ENCODE results near the gene EPHA4. TPM values are rescaled to one million over a fixed set of nuclear protein-coding genes. Genes with fewer than 3 reads are reported as not detected.
A peak's percentile ranks its signal among the peaks of the same experiment; 100 is the strongest.

Gene EPHA4
- polyA plus RNA-seq, 2 of the 4 experiments (the other 2 are of a cell fraction) = 0.54 to 1.1 TPM

- whole genome bisulfite sequencing (ENCODE audit: missing lambda C conversion rate) = 4% methylated on average over 2 of the region's 2 CpGs
Measured at GRCh38 chr2:221460136-221460535, 112.0 kb downstream of the EPHA4 start.

DNA sequence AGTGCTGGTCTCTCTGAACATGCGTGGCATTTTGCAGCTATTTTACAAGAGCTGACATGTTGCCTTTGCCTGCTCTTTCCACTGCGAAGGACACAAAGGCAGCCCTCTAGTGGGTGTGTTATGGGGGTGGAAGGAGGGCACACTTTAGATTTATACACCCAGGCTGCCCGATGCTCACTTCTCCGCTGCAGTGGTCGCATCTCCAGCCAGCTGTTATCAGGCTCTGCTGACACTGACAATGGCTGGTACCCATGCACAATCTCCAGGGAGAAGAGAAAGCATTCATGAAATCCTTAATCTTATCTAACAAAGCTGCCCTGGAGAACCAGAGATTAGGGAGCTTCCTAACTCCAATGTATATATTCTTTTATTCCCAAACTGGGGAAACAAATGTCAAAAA lies 113.5 kb downstream of the EPHA4 start:
- TF ChIP-seq HOXB13 (CRISPR knock-in tag; IDR thresholded peaks at IDR 0.05; ENCODE audit: low read depth) = no peak
- no peak for TF ChIP-seq PHF8 (IDR thresholded peaks at IDR 0.05; ENCODE audit: borderline replicate concordance, low read depth)
- no peak for TF ChIP-seq RNF2 (IDR thresholded peaks at IDR 0.05; ENCODE audit: borderline replicate concordance, low read depth)
- TF ChIP-seq RFX5 (IDR thresholded peaks at IDR 0.05) = no peak
- no peak for TF ChIP-seq ATOH8 (CRISPR knock-in tag; IDR thresholded peaks at IDR 0.05; ENCODE audit: low read depth)
- Histone ChIP-seq H3K4me3 (no peak overlapping the region), H3K9me3 (no peaks in the 10 kb centered on the region), H3K4me1 (no peaks in the 10 kb centered on the region), H3K4me2 (no peak overlapping the region), H3K27ac (no peak overlapping the region)
- ChIA-PET CTCF (no interaction called here), POLR2A (no interaction called here)
- WGBS (ENCODE audit: missing lambda C conversion rate) = 17% methylated on average over 5 of the region's 5 CpGs
- DNase-seq (ENCODE audit: low read depth in 1 of 2, low spot score in 1 of 2) (no peak), FAIRE-seq (no peak), ATAC-seq (no peak)

More at GRCh38 chr2:221460136-221460535, 112.0 kb downstream of the EPHA4 start:
- peak; percentile 93 for TF ChIP-seq MAFK (IDR thresholded peaks at IDR 0.05; ENCODE audit: partially characterized antibody)
- no peak for TF ChIP-seq CEBPB (IDR thresholded peaks at IDR 0.05)
- TF ChIP-seq POLR2AphosphoS2 (conservative IDR thresholded peaks at IDR 0.05; ENCODE audit: low read length) = no peak
- CTCF ChIA-PET = no interaction called here
- Histone ChIP-seq H3K9me3 (no peaks in the 10 kb centered on the region), H3K27ac (no peak overlapping the region), H3K4me2 (no peak overlapping the region), H3K4me3 (no peak overlapping the region), H3K4me1 (no peaks in the 10 kb centered on the region)
- DNase-seq (ENCODE audit: low read depth in 1 of 2, low spot score in 1 of 2) (no peak), FAIRE-seq (no peak), ATAC-seq (no peak)
- POLR2A ChIA-PET = no interaction called here

DNA sequence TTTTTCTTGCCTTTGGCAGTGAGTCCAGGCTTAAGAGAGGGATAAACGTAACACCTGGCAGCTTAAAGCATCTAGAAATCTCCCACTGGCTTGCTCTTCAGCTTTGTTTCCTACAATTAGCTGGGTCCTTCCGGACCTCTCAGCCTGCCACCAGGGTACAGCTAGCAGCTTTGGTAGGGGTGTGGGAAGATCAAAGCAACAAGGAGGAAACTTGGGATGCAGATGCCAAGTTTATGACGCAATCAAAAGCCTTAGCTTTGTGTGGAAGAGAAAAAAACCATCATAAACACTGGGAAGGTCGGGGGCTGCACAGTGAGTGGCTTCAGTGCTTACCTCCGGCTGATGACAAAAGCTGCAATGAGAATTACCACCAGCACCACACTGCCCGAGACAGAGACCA lies 116.9 kb downstream of the EPHA4 start:
- H3K27ac ChIP-seq = no peak overlapping the region
- FAIRE-seq (no peak), ATAC-seq (no peak), DNase-seq (ENCODE audit: low read depth in 1 of 2, low spot score in 1 of 2) (no peak)
- no peak for TF ChIP-seq RNF2 (IDR thresholded peaks at IDR 0.05; ENCODE audit: borderline replicate concordance, low read depth)
- no peak for TF ChIP-seq CEBPB (IDR thresholded peaks at IDR 0.05)
- TF ChIP-seq ZNF302 (CRISPR knock-in tag; IDR thresholded peaks at IDR 0.05) = no peak
- TF ChIP-seq, protein P1, sequence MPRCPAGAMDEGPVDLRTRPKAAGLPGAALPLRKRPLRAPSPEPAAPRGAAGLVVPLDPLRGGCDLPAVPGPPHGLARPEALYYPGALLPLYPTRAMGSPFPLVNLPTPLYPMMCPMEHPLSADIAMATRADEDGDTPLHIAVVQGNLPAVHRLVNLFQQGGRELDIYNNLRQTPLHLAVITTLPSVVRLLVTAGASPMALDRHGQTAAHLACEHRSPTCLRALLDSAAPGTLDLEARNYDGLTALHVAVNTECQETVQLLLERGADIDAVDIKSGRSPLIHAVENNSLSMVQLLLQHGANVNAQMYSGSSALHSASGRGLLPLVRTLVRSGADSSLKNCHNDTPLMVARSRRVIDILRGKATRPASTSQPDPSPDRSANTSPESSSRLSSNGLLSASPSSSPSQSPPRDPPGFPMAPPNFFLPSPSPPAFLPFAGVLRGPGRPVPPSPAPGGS (IDR thresholded peaks at IDR 0.05) = no peak
- no peak for TF ChIP-seq CHD4 (IDR thresholded peaks at IDR 0.05; ENCODE audit: borderline replicate concordance)
- no peak for TF ChIP-seq ATOH8 (CRISPR knock-in tag; IDR thresholded peaks at IDR 0.05; ENCODE audit: low read depth)
- no peak for TF ChIP-seq HOXB13 (CRISPR knock-in tag; IDR thresholded peaks at IDR 0.05; ENCODE audit: low read depth)
- no peaks in the 10 kb centered on the region for H3K9me3 ChIP-seq
- CTCF ChIA-PET = interaction anchor here (0.7 kb wide), 1 partner anchor 1675 kb away, joined by 3 read pairs; no protein-coding TSS in a partner anchor
- POLR2A ChIA-PET = no interaction called here
- WGBS (ENCODE audit: missing lambda C conversion rate) = 26% methylated on average over 6 of the region's 6 CpGs
- H3K4me1 ChIP-seq = no peaks in the 10 kb centered on the region
- H3K4me2 ChIP-seq = no peak overlapping the region
- no peak overlapping the region for H3K4me3 ChIP-seq

- Histone ChIP-seq H3K27ac (no peak overlapping the region), H3K9me3 (no peaks in the 10 kb centered on the region), H3K4me3 (no peak overlapping the region), H3K4me1 (no peaks in the 10 kb centered on the region), H3K4me2 (no peak overlapping the region)
- TF ChIP-seq RFX5 (IDR thresholded peaks at IDR 0.05) = no peak
- no peak for ATAC-seq
- POLR2A ChIA-PET = no interaction called here
- no peak for DNase-seq (ENCODE audit: low read depth in 1 of 2, low spot score in 1 of 2)
- WGBS (ENCODE audit: missing lambda C conversion rate) = 12% methylated on average over 3 of the region's 3 CpGs
- FAIRE-seq = no peak
- CTCF ChIA-PET = interaction anchor here (0.7 to 0.9 kb wide), 2 partner anchors 16 to 1674 kb away, joined by 3 read pairs; no protein-coding TSS in a partner anchor
Measured at GRCh38 chr2:221454459-221455105, 117.5 kb downstream of the EPHA4 start.
